DLD1 (cell line): ENCODE results near the gene MPPE1.

Experiments
- in situ Hi-C: cut with HindIII; loops from 2 replicates; pipeline ENCODE4 v1.10.0; 2017; ENCODE audit warnings: low sequenced_read_pairs

Gene MPPE1

DNA sequence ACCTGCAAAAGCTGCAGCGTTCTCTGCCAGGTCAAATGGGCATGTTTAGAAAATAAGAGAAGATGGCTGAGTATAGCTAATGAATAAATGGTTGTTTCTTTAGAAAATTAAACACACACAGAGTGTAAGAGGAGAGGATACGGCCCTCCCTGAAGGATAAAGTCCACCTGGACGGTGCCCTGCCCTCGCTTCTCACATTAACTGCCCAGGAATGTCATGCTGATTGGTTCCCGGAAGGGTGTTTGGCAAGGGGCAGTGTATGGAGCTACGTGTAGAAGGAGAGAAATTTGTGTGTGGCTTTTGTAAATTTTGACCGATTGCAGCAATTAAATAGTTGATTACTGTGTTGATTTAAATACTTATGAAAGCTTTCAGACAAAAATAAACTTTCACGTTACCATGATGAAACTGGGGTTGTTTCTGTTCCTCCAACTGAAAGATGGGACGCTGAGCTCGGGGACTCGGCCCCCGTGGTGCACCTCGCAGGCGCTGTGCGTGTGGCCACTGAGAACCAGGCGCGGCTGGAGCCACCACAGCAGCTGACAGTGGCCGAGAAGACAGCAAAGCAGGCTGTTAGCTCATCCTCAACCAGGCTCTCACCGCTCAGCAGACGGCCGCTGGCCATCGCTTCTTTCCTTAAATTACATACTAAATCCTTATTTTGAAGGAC lies 22.7 kb downstream of the MPPE1 start:
- in situ Hi-C loops, result no loop called here

- in situ Hi-C loops, result no loop called here
Measured at GRCh38 chr18:11884396-11885030, 23.6 kb downstream of the MPPE1 start.

- in situ Hi-C loops, result no loop called here
Measured at GRCh38 chr18:11883153-11883552, 25.0 kb downstream of the MPPE1 start.

DNA sequence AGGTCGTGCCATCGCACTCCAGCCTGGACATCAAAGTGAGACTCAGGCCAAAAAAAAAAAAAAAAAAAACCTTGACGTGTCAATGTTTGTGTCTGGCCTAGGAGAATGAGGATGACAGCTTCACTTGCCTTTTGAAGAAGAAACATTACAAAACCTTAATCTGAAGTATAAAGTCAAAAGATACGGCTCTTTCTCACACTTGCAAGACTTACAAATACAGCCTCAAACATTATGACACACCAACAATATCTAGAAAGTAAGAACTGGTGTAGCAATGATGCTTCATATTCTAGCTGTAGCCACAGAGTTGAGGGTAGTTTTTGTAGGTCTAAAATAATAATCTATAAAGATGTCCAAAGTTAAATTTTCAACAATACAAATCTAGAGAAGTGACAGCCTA lies 25.5 kb downstream of the MPPE1 start:
- in situ Hi-C loops, result no loop called here

- in situ Hi-C loops, result no loop called here
Measured at GRCh38 chr18:11880586-11881304, 27.4 kb downstream of the MPPE1 start.

DNA sequence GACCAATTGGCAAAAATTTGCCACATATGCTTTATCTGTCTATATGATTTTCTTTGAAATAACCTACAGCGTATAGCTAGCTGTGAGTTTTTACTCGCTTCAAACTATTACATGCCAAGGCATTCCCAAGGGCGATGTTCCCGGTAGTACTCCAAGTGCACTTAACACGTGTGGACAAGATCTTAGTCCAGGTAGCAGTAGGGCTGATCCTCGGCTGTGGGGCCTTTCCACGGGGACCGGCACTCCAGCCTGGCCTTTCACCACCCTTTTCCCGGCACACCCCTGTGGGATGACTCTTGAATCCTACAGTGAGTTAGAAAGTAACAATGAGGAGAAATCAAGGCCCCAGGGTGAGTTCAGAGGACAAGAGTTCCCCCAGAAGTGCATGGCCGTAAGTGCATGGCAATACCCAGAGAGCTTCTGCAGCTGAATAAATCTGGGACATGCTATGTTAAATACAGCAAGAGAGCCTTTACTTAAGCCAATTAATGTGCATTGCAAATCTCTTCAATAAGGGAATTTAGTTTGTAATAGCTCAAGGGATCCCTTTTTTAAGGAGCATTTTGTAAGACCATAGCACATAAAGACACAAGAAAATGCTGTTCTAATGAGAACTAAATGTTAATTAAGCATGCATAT lies 30.5 kb downstream of the MPPE1 start:
- in situ Hi-C loops, result no loop called here

- in situ Hi-C loops, result no loop called here
Measured at GRCh38 chr18:11874676-11875075, 33.4 kb downstream of the MPPE1 start.

- in situ Hi-C loops, result no loop called here
Measured at GRCh38 chr18:11873670-11874340, 34.3 kb downstream of the MPPE1 start.

GRCh38 chr18:11872479-11873136 lies 35.5 kb downstream of the MPPE1 start:
- in situ Hi-C loops, result no loop called here

GRCh38 chr18:11871501-11871900 lies 36.6 kb downstream of the MPPE1 start:
- in situ Hi-C loops, result no loop called here

DNA sequence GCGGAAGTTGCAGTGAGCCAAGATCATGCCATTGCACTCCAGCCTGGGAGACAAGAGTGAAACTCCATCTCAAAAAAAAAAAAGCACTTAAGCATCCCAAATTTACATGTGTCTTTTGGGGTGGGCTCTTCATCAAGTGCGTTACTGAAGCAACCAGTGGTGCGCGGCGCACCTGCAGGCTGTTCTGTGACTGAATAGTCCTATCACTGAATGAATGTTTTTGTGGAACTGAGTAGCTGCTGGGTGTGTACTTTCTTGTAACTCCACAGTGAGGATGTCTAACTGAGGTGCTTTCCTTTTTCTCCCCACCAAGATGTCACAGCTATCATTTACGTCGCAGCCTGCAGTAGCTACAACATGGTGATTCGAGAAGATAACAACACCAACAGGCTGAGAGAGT lies 39.9 kb downstream of the MPPE1 start:
- in situ Hi-C loops, result no loop called here

GRCh38 chr18:11866764-11867163 lies 41.4 kb downstream of the MPPE1 start:
- in situ Hi-C loops, result no loop called here

GRCh38 chr18:11866329-11866728 lies 41.8 kb downstream of the MPPE1 start:
- in situ Hi-C loops, result no loop called here

GRCh38 chr18:11865071-11865470 lies 43.0 kb downstream of the MPPE1 start:
- in situ Hi-C loops, result no loop called here

- in situ Hi-C loops, result no loop called here
Measured at GRCh38 chr18:11864471-11864870, 43.6 kb downstream of the MPPE1 start.

- in situ Hi-C loops, result no loop called here
Measured at GRCh38 chr18:11862468-11863137, 45.5 kb downstream of the MPPE1 start.

- in situ Hi-C loops, result no loop called here
Measured at GRCh38 chr18:11861583-11862288, 46.4 kb downstream of the MPPE1 start.

DNA sequence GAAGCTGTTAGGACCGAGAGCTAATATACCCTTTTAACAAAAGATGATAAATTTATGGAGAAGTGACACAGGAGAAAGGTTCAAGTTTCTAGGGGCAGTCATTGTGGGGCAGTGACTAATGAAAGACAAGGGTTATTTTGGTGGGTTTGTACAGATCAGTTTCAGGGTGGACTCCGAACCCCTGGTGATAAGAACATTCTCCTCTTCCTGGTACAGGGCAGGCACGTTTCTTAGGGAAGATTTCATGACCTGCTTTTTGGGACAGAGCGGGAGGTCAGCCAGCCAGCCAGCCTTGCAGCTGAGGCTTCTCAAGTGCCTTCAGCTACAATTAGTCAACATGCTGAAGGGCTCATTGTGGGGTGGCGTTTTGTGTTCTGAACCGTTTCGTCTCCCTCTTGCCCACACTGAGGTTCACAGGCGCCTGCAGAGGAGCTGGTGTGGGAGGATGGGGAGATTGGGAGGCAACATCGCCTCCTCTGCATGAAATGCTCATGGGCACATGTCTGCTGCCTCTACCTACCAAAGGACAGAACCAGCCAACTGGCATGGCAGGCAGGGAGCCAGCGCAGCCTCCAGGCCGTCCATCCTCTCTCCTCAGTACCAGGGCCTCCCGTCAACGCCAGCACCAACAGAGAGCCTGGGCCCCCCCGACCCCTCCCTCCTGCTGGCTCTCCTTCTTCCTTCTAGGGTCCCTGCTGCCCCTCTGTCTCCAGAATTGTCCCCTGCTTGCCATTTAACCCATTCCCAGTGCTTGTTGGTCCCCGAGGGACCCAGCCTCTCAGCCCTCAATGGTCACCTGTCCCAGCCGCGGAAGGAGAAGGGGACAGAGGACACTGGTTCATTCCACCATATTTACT lies 47.3 kb downstream of the MPPE1 start:
- in situ Hi-C loops, result no loop called here
